Gastroesophageal sphincter (tissue), 3 donors: ENCODE measurements around the gene FNDC3B.

ENCODE experiments used
- EP300 ChIP-seq: sonication (generic); formaldehyde crosslinking; IDR thresholded peaks from one replicate; pipeline ENCODE4 v1.6.1; 2017; ENCODE audit warnings: antibody characterized with exemption, mild to moderate bottlenecking
- POLR2A ChIP-seq, 2 donors: fragments of 450-650 bp; IDR thresholded peaks; one replicate each; pipeline ENCODE4 v1.6.1; 2017; ENCODE audit warnings: antibody characterized with exemption in 2 of 2, mild to moderate bottlenecking in 2 of 2, moderate library complexity in 1 of 2
- POLR2AphosphoS5 ChIP-seq: sonication (generic); formaldehyde crosslinking; IDR thresholded peaks from one replicate; pipeline ENCODE4 v1.6.1; 2017; ENCODE audit warnings: antibody characterized with exemption
- TF ChIP-seq, protein P1 (sequence below), 4 experiments: fragments of 200-600 bp in 2 of 4; fragments of 450-650 bp in 2 of 4; sonication (generic) in 1 of 4; IDR thresholded peaks; one replicate each; pipeline ENCODE4 v1.5.1; 2017 to 2019; ENCODE audit warnings: antibody characterized with exemption in 4 of 4, mild to moderate bottlenecking in 2 of 4, moderate library complexity in 2 of 4

DNA sequence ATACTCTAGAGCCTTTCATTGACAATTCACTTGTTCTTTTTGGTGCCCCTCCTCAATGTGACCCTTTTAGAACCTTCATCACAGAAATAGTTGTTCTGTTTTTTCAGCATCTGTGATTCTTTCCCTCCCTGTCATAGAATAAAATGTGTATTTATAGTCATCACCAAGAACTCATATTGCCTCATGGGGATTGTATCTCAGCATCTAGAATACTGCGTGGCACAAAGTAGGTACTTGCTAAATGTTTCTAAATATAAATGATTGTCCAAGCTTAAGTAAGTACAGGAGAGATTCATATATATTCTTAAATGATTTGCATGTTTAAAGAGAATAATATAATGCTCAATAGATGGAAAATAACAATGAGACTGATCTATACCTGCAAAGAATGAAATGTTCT, 190.1 kb downstream of the FNDC3B start:
- TF ChIP-seq, protein P1, sequence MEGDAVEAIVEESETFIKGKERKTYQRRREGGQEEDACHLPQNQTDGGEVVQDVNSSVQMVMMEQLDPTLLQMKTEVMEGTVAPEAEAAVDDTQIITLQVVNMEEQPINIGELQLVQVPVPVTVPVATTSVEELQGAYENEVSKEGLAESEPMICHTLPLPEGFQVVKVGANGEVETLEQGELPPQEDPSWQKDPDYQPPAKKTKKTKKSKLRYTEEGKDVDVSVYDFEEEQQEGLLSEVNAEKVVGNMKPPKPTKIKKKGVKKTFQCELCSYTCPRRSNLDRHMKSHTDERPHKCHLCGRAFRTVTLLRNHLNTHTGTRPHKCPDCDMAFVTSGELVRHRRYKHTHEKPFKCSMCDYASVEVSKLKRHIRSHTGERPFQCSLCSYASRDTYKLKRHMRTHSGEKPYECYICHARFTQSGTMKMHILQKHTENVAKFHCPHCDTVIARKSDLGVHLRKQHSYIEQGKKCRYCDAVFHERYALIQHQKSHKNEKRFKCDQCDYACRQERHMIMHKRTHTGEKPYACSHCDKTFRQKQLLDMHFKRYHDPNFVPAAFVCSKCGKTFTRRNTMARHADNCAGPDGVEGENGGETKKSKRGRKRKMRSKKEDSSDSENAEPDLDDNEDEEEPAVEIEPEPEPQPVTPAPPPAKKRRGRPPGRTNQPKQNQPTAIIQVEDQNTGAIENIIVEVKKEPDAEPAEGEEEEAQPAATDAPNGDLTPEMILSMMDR (IDR thresholded peaks at IDR 0.05), result no peak
- no peak for TF ChIP-seq EP300
- TF ChIP-seq POLR2A (IDR thresholded peaks at IDR 0.05), result no peak
- no peak for TF ChIP-seq POLR2AphosphoS5
